ENCODE measurements around the gene KCTD12.

DNA sequence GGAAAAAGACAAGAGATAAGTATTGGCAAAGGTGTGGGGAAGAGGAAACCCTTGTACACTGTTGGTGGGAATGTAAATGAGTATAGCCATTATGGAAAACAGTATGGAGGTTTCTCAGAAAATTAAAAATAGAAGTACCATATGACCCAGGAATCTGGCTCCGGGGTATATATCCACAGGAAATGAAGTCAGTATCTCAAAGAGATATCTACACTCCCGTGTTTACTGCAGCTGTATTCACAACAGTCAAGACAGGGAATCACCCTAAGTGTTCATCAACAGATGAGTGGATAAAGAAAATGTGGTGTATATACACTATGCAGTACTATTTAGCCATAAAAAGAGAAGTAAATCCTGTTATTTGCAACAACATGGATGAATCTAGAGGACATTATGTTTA, 13.5 kb downstream of the KCTD12 start:
- TF ChIP-seq POLR2AphosphoS5 (IDR thresholded peaks at IDR 0.05; ENCODE audit: low read depth, low read length) (no peak), POLR2A (IDR thresholded peaks at IDR 0.05; ENCODE audit: low read depth, low read length) (no peak), TAF1 (IDR thresholded peaks at IDR 0.05; ENCODE audit: low read depth, low read length) (no peak)
